ENCODE measurements around the gene ZNF837. TPM values are rescaled to one million over a fixed set of nuclear protein-coding genes. Genes with fewer than 3 reads are reported as not detected.

Gene ZNF837
- total RNA-seq: 1.2 and 3.9 TPM in 2 replicates

DNA sequence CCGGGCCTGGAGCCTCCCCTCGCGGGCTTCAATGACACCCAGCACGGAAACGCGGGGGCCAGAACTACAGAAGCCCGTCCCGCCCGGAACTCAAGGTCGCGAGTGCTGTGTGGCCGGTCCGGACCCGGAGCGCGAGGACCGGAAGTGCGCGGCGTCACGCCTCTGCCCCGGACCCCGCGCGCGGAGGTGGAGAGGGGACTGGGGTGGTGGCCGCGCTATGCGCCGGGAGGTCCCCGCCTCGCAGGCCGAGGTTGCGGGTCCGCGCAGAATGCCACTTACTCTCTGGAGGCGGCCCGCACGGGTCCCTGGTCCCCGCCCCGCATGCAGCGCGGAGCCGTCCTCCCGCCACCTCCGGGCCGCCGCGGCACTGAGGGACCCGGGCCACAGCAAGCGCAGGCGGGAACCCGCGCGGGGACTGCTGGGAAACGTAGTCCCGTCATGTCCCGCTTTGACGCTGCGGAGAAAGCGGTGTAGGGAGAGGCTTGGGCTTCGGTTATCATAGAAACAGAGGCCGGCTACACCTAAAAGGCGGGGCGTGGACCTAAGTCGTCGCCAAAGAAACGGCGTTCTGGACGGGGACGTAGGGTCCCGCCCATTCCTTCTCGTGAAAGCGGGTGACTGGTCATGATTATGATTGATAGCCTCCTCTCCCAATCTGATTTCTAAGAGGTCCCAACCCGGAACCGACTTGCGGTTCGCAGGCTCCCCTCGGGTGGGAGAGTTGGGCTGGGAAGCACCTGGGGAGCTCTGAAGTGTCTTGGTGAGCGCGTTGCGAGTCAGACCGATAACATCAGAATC, at the start of gene ZNF837:
TSS of gene ZNF837 (minus strand) at position 369 of the 798 bp plus-strand sequence. CDS start 11,698 bp downstream, outside the sequence.

DNA sequence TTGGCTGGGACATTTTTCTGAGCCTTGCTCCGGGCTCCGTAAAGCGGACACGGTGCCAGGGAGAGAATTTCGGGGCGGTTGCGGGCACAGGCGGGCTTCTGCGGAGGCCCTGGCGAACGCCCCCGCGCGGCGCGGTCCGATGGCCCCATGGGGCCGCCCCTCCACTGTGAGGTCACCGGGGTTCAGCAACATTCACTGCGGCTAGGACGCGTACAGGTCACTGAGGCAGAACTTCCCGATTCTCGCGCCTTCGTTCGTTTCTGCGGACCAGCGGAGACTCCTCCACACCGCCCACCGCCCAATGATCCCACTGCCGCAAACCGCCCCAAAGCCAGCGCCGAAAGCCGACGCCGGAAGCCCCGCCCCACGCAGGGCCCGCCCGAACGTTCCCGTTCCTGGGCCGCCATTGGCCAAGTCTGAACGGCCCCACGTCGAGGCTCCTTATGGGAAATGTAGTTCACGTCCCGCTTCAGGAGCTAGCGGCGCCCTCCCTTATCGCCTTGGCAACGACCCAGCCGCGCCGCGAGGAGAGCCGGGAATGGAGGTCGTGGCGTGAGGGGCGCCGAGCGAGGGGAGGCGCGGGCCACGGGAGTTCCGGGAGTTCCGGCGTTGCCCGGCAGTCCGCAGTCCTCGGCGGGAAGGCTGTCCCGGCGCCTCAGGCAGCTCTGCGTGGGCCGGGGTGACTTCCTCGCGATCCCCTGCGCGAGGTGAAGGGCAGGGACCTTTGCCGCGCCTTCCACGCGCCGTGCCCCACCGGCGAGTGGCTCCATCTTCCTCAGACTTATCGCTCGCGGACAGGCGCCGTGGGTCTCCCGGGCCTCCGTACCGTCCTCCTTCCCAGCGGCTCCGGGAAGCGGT, 27.6 kb upstream of the ZNF837 start, which contains the start of gene ZNF584:
TSS of gene ZNF584 (plus strand) at position 498 of the 858 bp plus-strand sequence. CDS start 499 bp downstream, outside the sequence.

DNA sequence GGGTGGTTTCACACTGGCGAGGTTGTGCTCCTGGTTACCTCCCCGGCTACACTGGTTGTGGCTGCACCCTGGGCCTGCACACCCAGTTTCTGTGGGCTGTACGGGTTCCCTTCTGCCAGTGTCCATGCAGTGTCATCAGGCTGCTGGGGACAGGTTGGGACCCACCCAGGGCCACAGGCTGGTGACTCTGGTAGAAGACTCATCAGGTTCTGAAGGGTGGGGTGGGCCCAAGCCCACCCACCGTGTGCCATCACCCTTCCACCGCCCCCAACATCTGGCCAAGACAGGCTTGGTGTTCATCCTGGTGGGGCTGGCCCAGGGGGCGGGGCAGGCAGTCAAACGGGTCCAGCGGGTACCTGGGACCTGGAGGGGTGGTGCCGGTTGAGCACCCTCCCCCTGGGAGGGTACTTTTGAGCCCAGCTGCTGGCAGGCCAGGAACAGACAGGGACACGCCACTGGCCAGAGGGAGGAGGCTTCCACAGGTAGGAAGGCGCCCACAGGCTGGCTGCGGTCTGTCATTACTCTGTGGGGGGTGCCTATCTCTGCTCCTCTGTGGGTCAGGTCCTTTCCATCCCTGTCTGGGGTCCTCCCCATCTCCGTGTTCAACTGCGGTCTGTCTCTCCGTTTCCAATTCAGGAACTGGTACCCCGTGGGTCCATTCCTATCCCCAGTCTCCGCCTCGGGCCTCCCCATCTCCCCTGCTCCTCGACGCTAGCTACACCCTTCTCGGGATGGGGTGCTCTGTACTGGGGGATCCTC, 14.6 kb upstream of the ZNF837 start, which contains the start of gene RNF225:
TSS of gene RNF225 (plus strand) at position 437 of the 759 bp plus-strand sequence. CDS start 434 bp downstream, outside the sequence.

DNA sequence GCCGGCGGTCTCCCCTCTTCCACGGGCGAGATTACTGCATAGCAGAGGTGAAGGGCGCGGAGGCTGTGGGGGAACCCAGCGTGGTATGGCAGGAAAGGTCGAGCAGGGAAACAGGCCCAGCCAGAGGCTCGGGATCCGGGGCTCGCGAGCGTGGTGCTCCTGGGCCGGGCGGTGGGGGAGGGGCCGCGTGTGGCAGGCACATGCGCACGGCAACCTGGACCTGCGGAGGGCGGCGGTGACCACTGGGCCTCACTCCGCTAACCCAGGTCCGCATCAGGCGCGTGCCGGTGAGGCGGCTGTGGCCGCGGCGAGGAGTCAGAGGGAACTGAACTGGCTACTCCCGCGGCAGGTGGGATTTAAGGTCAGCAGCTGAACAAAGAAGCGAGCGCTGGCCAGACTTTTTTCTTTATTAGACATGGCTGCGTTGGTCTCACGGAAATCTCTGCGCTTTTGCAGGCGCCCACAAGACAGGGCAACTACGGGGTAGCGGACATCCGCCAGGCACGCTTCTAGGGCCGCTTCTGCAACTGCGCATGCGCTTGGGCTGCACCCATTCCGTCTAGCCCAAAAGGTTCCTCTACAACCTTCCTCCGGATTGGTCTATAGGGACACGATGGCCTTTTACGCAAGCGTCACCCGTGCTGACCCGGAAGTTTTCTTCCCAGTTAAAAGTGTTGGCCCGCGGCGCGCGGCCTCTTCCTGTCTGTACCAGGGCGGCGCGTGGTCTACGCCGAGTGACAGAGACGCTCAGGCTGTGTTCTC, 5.9 kb upstream of the ZNF837 start, which contains the start of gene RPS5:
TSS of gene RPS5 (plus strand) at position 694 of the 762 bp plus-strand sequence. CDS start 869 bp downstream, outside the sequence.

DNA sequence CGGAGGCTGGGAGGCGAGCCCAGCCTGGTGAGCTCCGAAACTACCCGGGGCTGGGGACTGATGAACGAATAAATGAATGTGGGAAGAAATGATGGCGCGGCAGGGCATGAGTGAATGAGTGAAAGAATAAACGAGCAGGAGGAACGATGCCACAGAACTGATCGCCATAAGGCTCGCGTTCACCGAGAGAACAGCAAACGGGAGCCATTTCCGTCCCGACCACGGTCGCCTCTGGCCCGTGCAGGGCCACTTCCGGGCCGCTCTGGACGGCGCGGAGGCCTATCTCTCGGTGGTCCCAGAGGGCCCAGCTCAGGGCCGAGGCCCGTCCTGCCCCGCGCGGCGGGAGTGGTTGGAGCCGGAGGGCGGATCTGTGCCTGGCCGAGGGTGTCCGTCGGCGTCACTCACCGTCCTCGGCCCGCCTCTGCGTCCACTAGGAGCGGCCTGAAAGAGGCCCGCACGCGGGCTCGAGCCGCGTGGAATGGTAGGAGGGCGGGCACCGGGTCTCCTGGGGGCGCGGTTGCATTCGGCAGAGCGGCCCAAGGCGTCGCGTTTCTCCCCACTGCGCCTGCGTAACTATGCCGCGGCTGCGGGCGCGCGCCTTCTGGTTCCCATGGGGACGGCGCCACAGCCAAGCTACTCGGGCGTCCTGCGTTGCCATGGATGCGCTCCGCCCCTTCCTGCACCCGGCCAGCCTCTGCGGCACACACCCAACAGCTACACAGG, 18.4 kb downstream of the ZNF837 start, which contains the start of gene ZNF497:
TSS of gene ZNF497 (minus strand) at position 480 of the 723 bp plus-strand sequence. CDS start 5,116 bp downstream, outside the sequence.

DNA sequence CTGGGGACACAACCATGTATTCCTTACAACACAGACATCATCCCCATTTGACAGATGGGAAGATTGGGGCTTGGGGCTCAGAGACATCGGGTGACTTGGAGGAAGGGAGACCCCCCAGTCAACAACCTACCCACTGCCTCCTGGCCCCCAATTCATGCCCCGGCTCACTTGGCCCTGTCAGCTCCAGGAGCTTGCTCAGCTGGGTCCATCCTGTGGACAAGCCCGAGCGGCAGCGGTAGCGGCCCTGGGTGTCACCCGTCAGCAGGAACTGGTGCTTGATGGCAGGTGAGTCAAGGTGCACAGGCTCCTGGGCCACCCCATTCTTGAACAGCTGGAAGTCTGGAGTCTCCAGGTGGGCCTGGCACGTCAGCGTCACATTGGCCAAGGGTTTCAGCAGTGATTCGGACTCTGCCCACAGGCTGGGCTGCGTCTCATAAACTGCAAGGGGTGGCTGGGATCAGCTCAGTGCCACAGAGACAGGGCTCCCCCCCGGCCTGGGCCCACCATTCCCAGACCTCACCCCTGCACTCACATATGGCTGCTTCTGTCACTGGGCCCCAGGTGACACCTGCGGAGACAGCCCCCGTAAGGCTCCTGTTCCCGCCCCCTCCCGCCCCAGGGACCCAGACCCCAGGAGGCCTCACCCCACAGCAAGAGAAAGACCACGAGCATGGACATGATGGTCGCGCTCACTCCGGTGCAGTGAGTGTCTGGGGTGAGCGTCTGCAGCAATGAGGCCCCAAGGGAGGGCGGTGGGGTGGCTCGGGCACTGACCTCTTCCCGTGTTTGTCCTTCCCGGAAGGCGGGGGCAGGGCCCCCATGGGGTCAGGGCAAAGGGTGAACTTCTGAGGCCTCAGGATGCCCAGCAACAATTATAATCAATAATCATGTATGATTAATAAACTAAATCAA, 27.8 kb downstream of the ZNF837 start, which contains the start of gene A1BG:
TSS of gene A1BG (minus strand) at position 733 of the 912 bp plus-strand sequence. CDS start at position 678, 55 bp downstream.

DNA sequence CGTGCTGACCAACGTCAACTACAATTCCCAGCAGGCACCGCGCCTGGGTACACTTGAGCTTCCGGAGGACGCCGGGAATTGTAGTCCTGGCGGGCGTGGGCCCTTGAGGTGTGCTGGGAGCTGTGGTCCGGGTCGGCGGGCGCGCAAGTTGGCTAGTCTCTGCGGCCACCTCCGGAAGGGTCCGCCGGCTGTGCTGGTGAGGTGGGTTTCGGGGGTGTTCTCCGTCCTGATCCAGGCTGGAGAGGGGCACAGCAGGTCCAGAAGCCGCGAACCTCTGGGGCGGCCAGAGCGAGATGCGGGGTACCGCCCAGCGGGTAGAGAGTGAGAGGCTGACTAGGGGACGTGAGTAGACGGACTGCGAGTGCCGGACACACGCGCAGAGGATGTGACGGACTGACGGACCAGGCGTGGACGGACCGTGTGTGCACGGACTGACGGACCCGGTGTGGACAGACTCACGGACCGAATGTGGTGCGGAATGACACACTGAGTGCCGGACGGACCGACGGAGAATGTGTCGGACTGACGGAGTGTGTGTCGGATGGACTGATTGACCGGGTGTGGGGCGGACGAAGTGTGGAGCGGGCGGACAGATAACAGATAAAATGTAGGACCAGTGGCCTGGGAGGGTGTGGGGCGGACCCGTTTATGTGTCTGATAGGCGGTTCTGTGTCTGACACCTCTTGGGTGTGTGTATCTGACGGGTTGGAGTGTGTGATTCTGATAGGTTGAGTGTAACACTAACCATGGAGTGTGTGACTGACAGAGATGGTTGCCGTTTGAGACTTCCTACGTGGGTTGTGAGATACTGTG, 53.7 kb downstream of the ZNF837 start, which contains the start of gene ZSCAN22:
TSS of gene ZSCAN22 (plus strand) at position 81 of the 813 bp plus-strand sequence. CDS start 7,809 bp downstream, outside the sequence.

Other genes starting within 250 kb of the ZNF837 start
- gene ZNF329, start 230.2 kb downstream of the ZNF837 start, total RNA-seq: 14.6 and 17.8 TPM in 2 replicates
- 29.3 and 31.6 TPM in 2 replicates for gene ZNF274, start 198.0 kb downstream of the ZNF837 start, total RNA-seq
- gene ZNF544, start 152.1 kb downstream of the ZNF837 start, total RNA-seq: 42.0 and 44.5 TPM in 2 replicates
- gene ZNF8, start 102.1 kb downstream of the ZNF837 start, total RNA-seq: 4.0 and 4.5 TPM in 2 replicates
- 20.6 and 38.2 TPM in 2 replicates for gene ERVK3-1, start 75.7 kb downstream of the ZNF837 start, total RNA-seq
- gene ZSCAN22, start 54.0 kb downstream of the ZNF837 start, total RNA-seq: 2.3 and 2.7 TPM in 2 replicates
- gene A1BG, start 27.5 kb downstream of the ZNF837 start, total RNA-seq: 6.1 and 14.4 TPM in 2 replicates
- 0.58 and 1.1 TPM in 2 replicates for gene ZNF497, start 18.3 kb downstream of the ZNF837 start, total RNA-seq
- 2,110 and 2,179 TPM in 2 replicates for gene RPS5, start 6.2 kb upstream of the ZNF837 start, total RNA-seq
- gene RNF225, start 14.6 kb upstream of the ZNF837 start, total RNA-seq: 0.38 TPM in 1 of 2 replicates, not detected in the other
- gene ZNF584, start 27.6 kb upstream of the ZNF837 start, total RNA-seq: 12.7 and 16.7 TPM in 2 replicates
- gene ZNF132, start 59.1 kb upstream of the ZNF837 start, total RNA-seq: 10.4 and 12.7 TPM in 2 replicates
- 7.3 and 10.0 TPM in 2 replicates for gene ZNF324B, start 70.6 kb upstream of the ZNF837 start, total RNA-seq
- 11.8 and 16.3 TPM in 2 replicates for gene ZNF324, start 86.0 kb upstream of the ZNF837 start, total RNA-seq
- gene ZNF446, start 95.3 kb upstream of the ZNF837 start, total RNA-seq: 5.4 and 5.9 TPM in 2 replicates
- gene SLC27A5, start 131.0 kb upstream of the ZNF837 start, total RNA-seq: 2.8 and 2.9 TPM in 2 replicates
- 3.4 and 5.6 TPM in 2 replicates for gene ZBTB45, start 138.8 kb upstream of the ZNF837 start, total RNA-seq
- gene TRIM28, start 163.0 kb upstream of the ZNF837 start, total RNA-seq: 171 and 383 TPM in 2 replicates
- 98.7 and 136 TPM in 2 replicates for gene CHMP2A, start 174.1 kb upstream of the ZNF837 start, total RNA-seq
- gene UBE2M, start 177.6 kb upstream of the ZNF837 start, total RNA-seq: 51.0 and 87.0 TPM in 2 replicates
- gene MZF1, start 192.3 kb upstream of the ZNF837 start, total RNA-seq: 10.9 and 20.9 TPM in 2 replicates